ENCODE measurements around the gene ANKMY1.
"Not testable (repeated sequence)": the region's sequence is repeated elsewhere in the genome, so short reads cannot be mapped to it uniquely, and the experiment has no call there.

Gene ANKMY1

DNA sequence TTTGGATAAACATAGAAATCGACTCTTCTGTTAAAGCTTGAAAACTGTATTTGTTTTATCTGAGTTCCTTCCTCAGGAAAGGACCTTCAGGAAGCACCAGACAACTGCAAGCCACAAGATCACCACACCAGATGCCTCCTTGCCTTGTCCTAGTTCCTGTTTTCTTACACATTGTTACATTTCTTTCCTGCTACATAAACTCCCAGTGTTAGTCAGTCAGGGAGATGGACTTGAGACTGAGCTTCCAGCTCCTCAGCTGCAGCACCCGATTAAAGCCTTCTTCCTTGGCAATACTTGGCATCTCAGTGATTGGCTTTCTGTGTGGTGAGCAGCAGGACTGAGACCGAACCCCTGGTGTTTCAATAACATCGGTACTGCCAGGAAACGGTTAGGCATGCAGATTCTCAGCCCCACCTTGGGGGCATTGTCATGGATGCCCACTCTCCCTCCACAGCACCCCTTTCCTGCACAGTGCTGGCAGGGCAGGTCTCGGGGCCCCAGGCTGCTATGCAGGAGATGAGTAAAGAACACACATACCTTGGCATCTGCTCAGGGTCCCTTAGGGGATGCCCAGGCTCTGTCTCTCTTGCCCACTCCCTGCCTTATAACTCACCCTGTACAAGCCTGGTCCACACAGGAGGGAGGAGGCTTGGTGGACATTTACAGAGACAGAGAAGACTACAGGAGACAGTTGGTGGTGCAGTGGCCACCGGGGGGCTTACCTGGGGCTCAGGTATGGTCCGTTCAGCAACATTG, 32.6 kb downstream of the ANKMY1 start:
- Histone ChIP-seq H3K4me3 (ENCODE audit: low read depth, low read length) (no peak overlapping the region), H3K9me3 (peaks cover 6% of the 10 kb centered on the region; the same call in 1 of the 2 replicates), H3K27me3 (no peaks in the 10 kb centered on the region), H3K36me3 (peaks cover 27% of the 10 kb centered on the region), H3K4me1 (no peaks in the 10 kb centered on the region)
- TF ChIP-seq, protein P1, sequence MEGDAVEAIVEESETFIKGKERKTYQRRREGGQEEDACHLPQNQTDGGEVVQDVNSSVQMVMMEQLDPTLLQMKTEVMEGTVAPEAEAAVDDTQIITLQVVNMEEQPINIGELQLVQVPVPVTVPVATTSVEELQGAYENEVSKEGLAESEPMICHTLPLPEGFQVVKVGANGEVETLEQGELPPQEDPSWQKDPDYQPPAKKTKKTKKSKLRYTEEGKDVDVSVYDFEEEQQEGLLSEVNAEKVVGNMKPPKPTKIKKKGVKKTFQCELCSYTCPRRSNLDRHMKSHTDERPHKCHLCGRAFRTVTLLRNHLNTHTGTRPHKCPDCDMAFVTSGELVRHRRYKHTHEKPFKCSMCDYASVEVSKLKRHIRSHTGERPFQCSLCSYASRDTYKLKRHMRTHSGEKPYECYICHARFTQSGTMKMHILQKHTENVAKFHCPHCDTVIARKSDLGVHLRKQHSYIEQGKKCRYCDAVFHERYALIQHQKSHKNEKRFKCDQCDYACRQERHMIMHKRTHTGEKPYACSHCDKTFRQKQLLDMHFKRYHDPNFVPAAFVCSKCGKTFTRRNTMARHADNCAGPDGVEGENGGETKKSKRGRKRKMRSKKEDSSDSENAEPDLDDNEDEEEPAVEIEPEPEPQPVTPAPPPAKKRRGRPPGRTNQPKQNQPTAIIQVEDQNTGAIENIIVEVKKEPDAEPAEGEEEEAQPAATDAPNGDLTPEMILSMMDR (IDR thresholded peaks at IDR 0.05; ENCODE audit: low read depth, low read length) = no peak
- DNase-seq = no peak

DNA sequence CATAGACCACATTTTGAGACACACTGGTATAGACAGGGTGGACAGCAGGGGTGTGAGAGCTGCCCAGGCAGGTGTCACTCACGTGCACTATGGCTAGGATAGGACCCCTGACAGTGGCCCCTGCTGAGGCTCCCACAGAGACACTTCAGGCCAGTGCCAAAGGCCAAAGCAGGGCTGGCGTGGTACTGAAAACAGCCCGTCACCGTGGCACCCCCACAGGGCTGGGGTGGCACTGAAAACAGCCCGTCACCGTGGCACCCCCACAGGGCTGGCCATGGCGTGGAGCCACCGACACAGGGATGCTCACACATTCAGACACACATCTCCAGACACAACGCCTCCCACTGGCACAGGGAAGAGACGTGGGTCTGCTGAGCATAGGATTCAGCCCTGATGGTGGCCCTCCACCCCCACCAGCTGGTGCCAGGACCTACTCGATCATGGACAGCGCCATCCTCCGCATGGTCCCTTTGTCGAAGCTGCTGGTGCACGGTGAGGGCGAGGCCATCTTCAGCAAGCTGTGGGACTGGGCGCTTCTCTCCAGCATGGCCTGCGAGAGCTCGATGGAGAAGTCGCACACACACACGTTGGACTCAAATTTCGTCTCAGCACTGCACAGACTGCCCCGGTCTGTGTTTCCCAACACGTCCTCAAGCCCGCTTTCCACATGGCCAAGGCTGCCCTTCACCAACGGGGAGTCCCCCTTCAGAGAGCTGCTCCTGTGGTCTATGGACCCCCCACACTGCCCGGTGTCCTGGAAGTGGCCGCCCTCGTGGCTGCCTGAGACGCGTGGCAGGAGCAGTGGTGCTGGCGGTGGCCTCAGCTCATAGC, 34.1 kb downstream of the ANKMY1 start:
- H3K4me3 ChIP-seq (ENCODE audit: low read depth, low read length) = no peak overlapping the region
- H3K36me3 ChIP-seq = peaks cover 27% of the 10 kb centered on the region
- DNase-seq = no peak
- TF ChIP-seq, protein P1 (IDR thresholded peaks at IDR 0.05; ENCODE audit: low read depth, low read length) = no peak
- no peaks in the 10 kb centered on the region for H3K27me3 ChIP-seq
- peaks cover 6% of the 10 kb centered on the region; the same call in 1 of the 2 replicates for H3K9me3 ChIP-seq
- H3K4me1 ChIP-seq = no peaks in the 10 kb centered on the region

DNA sequence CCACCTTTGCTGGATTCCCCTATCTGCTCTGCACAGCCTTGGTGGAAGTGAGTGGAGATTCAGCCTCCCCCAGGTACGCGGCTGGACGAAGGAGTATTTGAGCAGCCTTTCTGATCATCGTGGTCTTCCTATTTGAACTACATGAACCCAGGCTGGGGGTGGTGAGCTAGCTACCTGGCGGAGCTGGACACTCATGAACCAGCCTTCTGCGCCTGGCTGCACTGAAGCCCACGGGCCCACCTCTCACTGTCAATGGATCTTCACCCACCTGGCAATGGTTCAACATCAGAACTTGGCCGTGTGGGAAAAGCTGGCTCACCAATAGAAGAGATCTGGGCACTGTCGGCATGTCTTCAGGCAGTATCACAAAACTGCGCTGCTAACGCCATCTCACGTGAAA, 35.4 kb downstream of the ANKMY1 start:
- Histone ChIP-seq H3K36me3 (peaks cover 27% of the 10 kb centered on the region), H3K9me3 (peaks cover 6% of the 10 kb centered on the region; the same call in 1 of the 2 replicates), H3K27me3 (no peaks in the 10 kb centered on the region), H3K4me1 (no peaks in the 10 kb centered on the region), H3K4me3 (ENCODE audit: low read depth, low read length) (no peak overlapping the region)
- TF ChIP-seq, protein P1 (IDR thresholded peaks at IDR 0.05; ENCODE audit: low read depth, low read length) = no peak
- no peak for DNase-seq

DNA sequence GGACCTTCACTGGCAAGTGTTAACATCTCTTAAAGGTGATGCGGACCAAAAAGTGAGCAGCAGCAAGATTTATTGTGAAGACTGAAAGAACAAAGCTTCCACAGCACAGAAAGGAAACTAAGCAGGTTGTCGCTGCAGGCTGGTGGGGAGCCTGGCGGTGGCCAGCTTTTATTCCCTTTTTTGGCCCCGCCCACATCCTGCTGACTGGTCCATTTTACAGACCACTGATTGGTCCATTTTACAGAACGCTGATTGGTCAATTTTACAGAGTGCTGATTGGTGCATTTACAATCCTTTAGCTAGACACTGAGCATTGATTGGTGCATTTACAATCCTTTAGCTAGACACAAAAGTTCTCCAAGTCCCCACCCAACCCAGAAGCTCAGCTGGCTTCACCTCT, 35.9 kb downstream of the ANKMY1 start:
- not testable (repeated sequence) for H3K4me1 ChIP-seq; H3K9me3 ChIP-seq; H3K4me3 ChIP-seq (ENCODE audit: low read depth, low read length); DNase-seq; H3K27me3 ChIP-seq
- peaks cover 25% of the 10 kb centered on the region for H3K36me3 ChIP-seq

DNA sequence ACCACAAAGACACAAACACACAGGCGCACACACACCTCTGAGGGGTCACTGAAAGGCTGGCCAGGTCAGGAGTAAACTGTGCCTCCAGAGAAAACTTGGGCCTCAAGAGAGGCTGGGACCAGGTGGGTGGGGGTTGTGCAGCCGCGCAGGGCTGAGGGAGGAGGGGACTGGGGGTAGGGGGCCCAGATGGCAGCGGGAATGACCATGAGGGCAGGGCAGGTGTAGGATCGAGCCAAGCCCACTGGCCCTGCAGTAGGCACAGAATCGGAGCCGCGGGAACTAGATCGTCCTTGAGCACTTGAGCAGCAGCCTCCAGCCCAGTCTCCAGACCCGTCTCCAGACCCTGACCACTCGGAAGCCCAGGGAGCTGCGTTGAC, 36.8 kb downstream of the ANKMY1 start:
- Histone ChIP-seq H3K27me3 (no peaks in the 10 kb centered on the region), H3K36me3 (peaks cover 16% of the 10 kb centered on the region), H3K9me3 (peaks cover 2% of the 10 kb centered on the region; the same call in 1 of the 2 replicates), H3K4me1 (no peaks in the 10 kb centered on the region), H3K4me3 (ENCODE audit: low read depth, low read length) (no peak overlapping the region)
- DNase-seq = no peak
- TF ChIP-seq, protein P1 (IDR thresholded peaks at IDR 0.05; ENCODE audit: low read depth, low read length) = no peak

DNA sequence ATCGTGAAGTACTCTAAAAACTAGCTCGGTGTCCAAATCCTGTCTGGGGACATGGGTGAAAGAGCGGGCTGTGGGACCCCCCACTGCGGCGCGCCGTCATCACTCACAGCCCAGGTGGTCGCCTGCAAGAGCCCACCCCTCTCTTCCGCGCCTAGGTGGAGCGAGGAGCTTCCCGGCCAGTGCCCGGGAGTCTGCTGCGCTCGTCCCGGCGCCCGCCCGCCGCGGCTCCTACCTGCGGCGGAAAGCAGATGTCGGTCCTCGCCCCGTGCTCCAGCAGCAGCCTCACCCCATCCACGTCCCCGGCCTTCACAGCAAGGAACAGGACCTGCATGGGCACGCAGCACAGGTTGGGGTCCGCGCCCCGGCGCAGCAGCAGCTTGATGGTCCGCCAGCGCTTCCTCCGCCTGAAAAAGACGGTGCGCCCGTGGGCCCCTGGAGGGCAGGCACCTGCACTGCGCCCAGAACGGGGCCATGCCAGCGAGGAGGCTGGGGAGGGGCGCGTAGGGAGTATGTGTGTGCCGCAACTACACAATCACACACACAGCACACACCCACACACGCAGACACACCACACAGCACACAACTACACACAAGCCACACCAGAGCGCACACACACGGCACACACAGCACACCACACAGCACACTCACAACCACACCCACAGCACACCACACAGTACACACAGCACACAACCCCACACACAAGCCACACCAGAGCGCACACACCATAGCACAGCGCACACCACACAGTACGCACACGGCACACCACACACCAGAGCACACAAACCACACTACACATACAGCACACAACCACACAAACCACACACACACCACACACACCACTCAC, 37.4 kb downstream of the ANKMY1 start:
- H3K4me1 ChIP-seq = no peaks in the 10 kb centered on the region
- 0 out of 2 replicates have a peak, but pooled peaks cover 2% of the 10 kb centered on the region for H3K9me3 ChIP-seq
- H3K4me3 ChIP-seq (ENCODE audit: low read depth, low read length) = no peak overlapping the region
- TF ChIP-seq, protein P1 (IDR thresholded peaks at IDR 0.05; ENCODE audit: low read depth, low read length) = no peak
- DNase-seq = no peak
- no peaks in the 10 kb centered on the region for H3K27me3 ChIP-seq
- H3K36me3 ChIP-seq = peaks cover 11% of the 10 kb centered on the region; the same call in 1 of the 2 replicates
